HEK293 (cell line): ENCODE measurements around the gene BCL2.

Source experiments
- CTCF ChIP-seq: fragments of 450-650 bp; formaldehyde crosslinking; IDR thresholded peaks from 2 replicates; pipeline ENCODE4 v1.5.1; 2016; ENCODE audit warnings: missing biosample characterization, missing genetic modification characterization
- REST ChIP-seq: fragments of 450-650 bp; formaldehyde crosslinking; IDR thresholded peaks from 2 replicates; pipeline ENCODE4 v1.5.1; 2016; ENCODE audit warnings: missing biosample characterization, missing genetic modification characterization

GRCh38 chr18:63317556-63317946, 2.0 kb downstream of the BCL2 start:
- TF ChIP-seq REST (no peak), CTCF (tag by site-specific recombination) (no peak)
